WI38 (cell line): ENCODE results near the gene CYP11A1.

Source experiments
- H3K4me3 ChIP-seq: 2 replicates; pipeline ENCODE4 v1.5.1; 2011; ENCODE audit warnings: low read depth, mild to moderate bottlenecking, control low read depth, low read length
- CTCF ChIP-seq: IDR thresholded peaks from 2 replicates; pipeline ENCODE4 v1.5.1; 2012; ENCODE audit warnings: low read depth, mild to moderate bottlenecking, control low read depth, low read length

Gene CYP11A1

GRCh38 chr15:74334127-74334526 lies 33.3 kb downstream of the CYP11A1 start:
- no peak for TF ChIP-seq CTCF
- no peak overlapping the region for H3K4me3 ChIP-seq

DNA sequence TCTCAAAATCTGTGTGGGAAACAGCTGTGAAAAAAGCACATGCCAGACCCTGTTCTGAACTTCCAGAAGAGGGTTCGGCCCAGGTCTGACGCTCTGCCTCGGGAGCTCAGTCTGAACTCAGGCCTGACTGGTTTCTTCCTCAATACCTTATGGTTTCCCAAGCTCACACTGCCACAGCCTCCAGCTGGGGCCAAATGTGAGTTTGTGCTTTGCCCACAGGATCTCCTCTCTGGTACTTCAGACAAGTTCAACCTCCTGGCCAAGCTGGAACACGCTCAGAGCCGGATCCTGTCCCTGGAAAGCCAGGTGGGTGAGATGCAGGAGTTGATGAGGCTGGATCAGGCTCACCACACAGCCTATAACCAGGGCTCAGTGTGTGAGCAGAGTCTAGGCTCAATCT lies 33.8 kb downstream of the CYP11A1 start:
- no peak for TF ChIP-seq CTCF
- H3K4me3 ChIP-seq, result no peak overlapping the region

DNA sequence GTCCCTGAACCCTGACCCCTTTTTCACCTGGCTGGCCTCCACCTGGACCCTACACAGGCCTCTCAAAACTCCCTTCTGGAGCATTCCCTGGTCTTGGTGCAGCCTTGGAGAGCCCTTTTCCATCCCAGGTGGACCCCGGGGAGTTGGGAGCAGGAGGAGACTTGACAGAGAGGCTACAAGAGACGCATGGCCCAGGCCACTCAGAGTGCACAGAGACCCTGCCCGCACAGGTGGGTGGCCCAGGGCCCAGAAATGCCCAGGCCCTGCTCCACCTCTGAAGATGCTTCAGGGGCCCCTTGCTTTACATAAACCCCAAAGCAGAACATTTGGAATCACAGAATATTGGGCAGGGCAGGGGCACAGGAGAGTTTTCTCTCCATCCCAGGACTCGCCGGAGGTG lies 34.4 kb downstream of the CYP11A1 start:
- H3K4me3 ChIP-seq, result no peak overlapping the region
- TF ChIP-seq CTCF, result no peak

GRCh38 chr15:74332611-74333010 lies 34.8 kb downstream of the CYP11A1 start:
- H3K4me3 ChIP-seq, result no peak overlapping the region
- no peak for TF ChIP-seq CTCF

GRCh38 chr15:74332011-74332410 lies 35.4 kb downstream of the CYP11A1 start:
- no peak overlapping the region for H3K4me3 ChIP-seq
- TF ChIP-seq CTCF, result no peak

GRCh38 chr15:74330861-74331408 lies 36.5 kb downstream of the CYP11A1 start:
- H3K4me3 ChIP-seq, result no peak overlapping the region
- TF ChIP-seq CTCF, result no peak

- TF ChIP-seq CTCF, result no peak
- H3K4me3 ChIP-seq, result no peak overlapping the region
Measured at GRCh38 chr15:74328331-74329056, 39.0 kb downstream of the CYP11A1 start.
